Left hindlimb (tissue), 1 donor: Measurements from ENCODE around the gene CDK17.

ENCODE experiments used
- DNase-seq: peaks from one replicate; pipeline ENCODE4 v3.0.0-alpha.2; 2018

CDK17 gene

GRCh38 chr12:96258104-96258961 is 141.9 kb downstream of the CDK17 start:
- DNase-seq: peak; percentile 58

GRCh38 chr12:96257550-96258103 is 142.6 kb downstream of the CDK17 start:
- no peak for DNase-seq

- DNase-seq: no peak
Measured at GRCh38 chr12:96256672-96257361, 143.4 kb downstream of the CDK17 start.

- DNase-seq: peak; percentile 66
Measured at GRCh38 chr12:96255077-96255476, 145.2 kb downstream of the CDK17 start.

- DNase-seq: no peak
Measured at GRCh38 chr12:96250119-96250685, 150.0 kb downstream of the CDK17 start.

- no peak for DNase-seq
Measured at GRCh38 chr12:96249196-96250118, 150.8 kb downstream of the CDK17 start.

GRCh38 chr12:96248136-96248931 is 151.9 kb downstream of the CDK17 start:
- DNase-seq: no peak

GRCh38 chr12:96247563-96247962 is 152.7 kb downstream of the CDK17 start:
- no peak for DNase-seq

- no peak for DNase-seq
Measured at GRCh38 chr12:96246926-96247505, 153.2 kb downstream of the CDK17 start.

GRCh38 chr12:96244826-96245225 is 155.4 kb downstream of the CDK17 start:
- no peak for DNase-seq

GRCh38 chr12:96242597-96242996 is 157.6 kb downstream of the CDK17 start:
- DNase-seq: no peak

GRCh38 chr12:96241846-96242256 is 158.4 kb downstream of the CDK17 start:
- peak; percentile 82 for DNase-seq

GRCh38 chr12:96241431-96241830 is 158.8 kb downstream of the CDK17 start:
- no peak for DNase-seq

- DNase-seq: no peak
Measured at GRCh38 chr12:96240656-96241055, 159.6 kb downstream of the CDK17 start.

- no peak for DNase-seq
Measured at GRCh38 chr12:96239711-96240635, 160.3 kb downstream of the CDK17 start.

- no peak for DNase-seq
Measured at GRCh38 chr12:96238336-96239047, 161.7 kb downstream of the CDK17 start.

- DNase-seq: peak; percentile 85
Measured at GRCh38 chr12:96237465-96238077, 162.7 kb downstream of the CDK17 start.

- peak; percentile 25 for DNase-seq
Measured at GRCh38 chr12:96237035-96237434, 163.2 kb downstream of the CDK17 start.
